GM18868 (cell line): ENCODE results near the gene PLEKHH1.
"Not testable (repeated sequence)": the region's sequence is repeated elsewhere in the genome, so short reads cannot be mapped to it uniquely, and the experiment has no call there.

Experiments used
- ATAC-seq: cut with Tn5 transposase; IDR thresholded peaks from one replicate; pipeline ENCODE4 v1.9.1; 2021; ENCODE audit warnings: mild to moderate bottlenecking, moderate library complexity; ENCODE audit not compliant: unreplicated experiment

The PLEKHH1 gene

DNA sequence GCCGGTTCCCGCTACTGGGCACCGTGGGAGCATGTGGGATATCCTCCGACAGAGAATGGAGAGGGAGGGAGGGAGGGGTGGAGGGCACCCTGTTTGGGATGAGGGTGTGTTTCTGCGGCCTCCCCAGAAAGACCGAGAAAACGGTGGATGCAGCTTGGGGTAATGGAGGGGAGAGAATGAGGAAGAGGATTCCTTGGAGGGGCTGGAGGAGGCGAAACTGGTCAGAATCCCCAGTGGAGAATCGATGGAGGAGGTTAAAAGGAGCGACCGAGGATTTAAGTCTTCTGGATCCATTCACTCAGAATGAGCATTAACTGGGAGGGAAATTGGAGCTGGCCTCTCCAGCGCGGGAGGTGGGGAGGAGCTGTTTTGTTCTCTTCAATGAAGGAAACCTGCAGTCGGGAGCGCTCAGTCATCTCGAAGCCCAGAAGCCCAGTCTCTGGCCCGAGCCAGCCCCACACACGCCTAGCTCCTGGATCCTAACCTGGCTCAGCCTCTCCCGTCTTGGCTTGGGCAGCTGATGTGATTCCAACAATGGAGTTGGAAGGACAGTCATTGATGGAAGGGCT, 87.2 kb downstream of the PLEKHH1 start:
- ATAC-seq: no peak

GRCh38 chr14:67622675-67623074, 89.6 kb downstream of the PLEKHH1 start:
- no peak for ATAC-seq

GRCh38 chr14:67623114-67623513, 90.0 kb downstream of the PLEKHH1 start:
- no peak for ATAC-seq

GRCh38 chr14:67626131-67626530, 93.0 kb downstream of the PLEKHH1 start:
- ATAC-seq: not testable (repeated sequence)

DNA sequence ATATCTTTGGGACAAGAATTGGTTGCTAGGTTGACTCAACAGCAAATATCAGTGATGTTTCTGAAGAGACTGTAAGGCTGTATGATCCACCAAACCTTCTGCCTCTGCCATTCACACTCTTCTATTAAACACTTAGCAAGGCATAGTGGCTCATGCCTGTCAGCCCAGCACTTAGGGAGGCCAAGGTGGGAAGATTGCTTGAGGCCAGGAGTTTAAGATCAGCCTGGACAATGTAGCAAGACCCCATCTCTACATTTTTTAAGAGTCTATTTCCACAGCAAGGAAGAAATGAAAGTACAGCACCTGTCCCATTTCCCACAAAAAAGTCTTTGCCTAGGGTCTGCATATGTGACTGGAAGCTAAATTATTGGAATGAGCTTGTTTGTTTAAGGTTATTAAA, 94.4 kb downstream of the PLEKHH1 start:
- no peak for ATAC-seq

GRCh38 chr14:67630186-67630585, 97.1 kb downstream of the PLEKHH1 start:
- no peak for ATAC-seq

DNA sequence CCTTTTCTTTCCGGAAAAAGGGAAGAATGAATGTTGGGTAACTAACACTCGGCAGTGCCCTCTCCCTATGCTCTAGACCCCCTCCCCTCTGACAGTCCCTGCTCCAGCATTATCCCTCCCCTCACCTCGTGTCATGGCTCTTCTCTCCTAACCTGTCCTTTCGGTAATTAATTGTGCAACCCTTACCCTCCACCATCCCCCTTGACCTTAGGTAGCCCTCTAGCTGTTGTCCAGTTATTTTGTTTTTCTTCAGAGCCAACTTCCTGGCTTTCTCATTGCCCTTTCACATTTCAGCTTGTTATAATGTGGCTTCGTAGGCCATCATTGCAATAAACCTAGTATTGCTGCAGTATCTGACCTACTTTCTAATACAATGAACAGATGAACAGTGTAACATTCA, 97.8 kb downstream of the PLEKHH1 start:
- no peak for ATAC-seq

GRCh38 chr14:67633451-67634147, 100.5 kb downstream of the PLEKHH1 start:
- no peak for ATAC-seq

- ATAC-seq: peak; percentile 80
Observed at GRCh38 chr14:67636361-67636919, 103.3 kb downstream of the PLEKHH1 start.

- no peak for ATAC-seq
Observed at GRCh38 chr14:67638642-67639041, 105.6 kb downstream of the PLEKHH1 start.
